H1 (cell line): ENCODE measurements around the gene ABCA1.

Experiments used
- CBX8 ChIP-seq: fragments of 300-800, 300-1000 bp; sonication (generic); IDR thresholded peaks from 2 replicates; pipeline ENCODE4 v1.7.1; 2016; ENCODE audit warnings: low read depth, low read length, borderline replicate concordance
- CTCF ChIP-seq, 3 experiments: IDR thresholded peaks; 1 replicate in 2 of 3; 2 replicates in 1 of 3; pipeline versions ENCODE4 v1.5.1 to v1.6.1; 2011; ENCODE audit warnings: low read length in 3 of 3, mild to moderate bottlenecking in 3 of 3, inconsistent platforms in 2 of 3, low read depth in 1 of 3, moderate library complexity in 1 of 3; ENCODE audit not compliant: insufficient read depth in 1 of 3; ENCODE audit errors: control extremely low read depth in 1 of 3
- EGR1 ChIP-seq: IDR thresholded peaks from 2 replicates; pipeline ENCODE4 v1.6.1; 2011; ENCODE audit warnings: low read depth, low read length, borderline replicate concordance
- EZH2 ChIP-seq: fragments of 200-600 bp; sonication (generic); IDR thresholded peaks from 2 replicates; pipeline ENCODE4 v1.7.1; 2012; ENCODE audit warnings: low read depth, mild to moderate bottlenecking, moderate library complexity, low read length, inconsistent platforms; ENCODE audit not compliant: severe bottlenecking
- GTF2F1 ChIP-seq: IDR thresholded peaks from 2 replicates; pipeline ENCODE4 v1.6.1; 2012; ENCODE audit warnings: low read depth, low read length, improper control_type of control experiment, borderline replicate concordance
- POLR2A ChIP-seq, 2 experiments: IDR thresholded peaks; 1 replicate in 1 of 2; 2 replicates in 1 of 2; pipeline ENCODE4 v1.6.1; 2011; ENCODE audit warnings: low read depth in 2 of 2, low read length in 2 of 2, mild to moderate bottlenecking in 2 of 2; ENCODE audit errors: control extremely low read depth in 1 of 2
- POLR2AphosphoS5 ChIP-seq: IDR thresholded peaks from 2 replicates; pipeline ENCODE4 v1.6.1; 2011; ENCODE audit warnings: low read depth, low read length
- RAD21 ChIP-seq, 2 experiments: IDR thresholded peaks in 1 of 2; conservative IDR thresholded peaks in 1 of 2; 2 replicates each; pipeline ENCODE4 v1.6.1; 2011; ENCODE audit warnings: low read depth in 2 of 2, low read length in 2 of 2, improper control_type of control experiment in 1 of 2, inconsistent platforms in 1 of 2, mild to moderate bottlenecking in 1 of 2, moderate library complexity in 1 of 2
- RNF2 ChIP-seq: fragments of 200-900, 300-1000 bp; sonication (generic); IDR thresholded peaks from 2 replicates; pipeline ENCODE4 v1.7.1; 2016; ENCODE audit warnings: borderline replicate concordance, low read depth, mild to moderate bottlenecking, antibody characterized with exemption, low read length; ENCODE audit not compliant: poor library complexity, severe bottlenecking; ENCODE audit errors: missing control alignments
- TBP ChIP-seq: IDR thresholded peaks from 2 replicates; pipeline ENCODE4 v1.6.1; 2011; ENCODE audit warnings: low read depth, low read length, improper control_type of control experiment

DNA sequence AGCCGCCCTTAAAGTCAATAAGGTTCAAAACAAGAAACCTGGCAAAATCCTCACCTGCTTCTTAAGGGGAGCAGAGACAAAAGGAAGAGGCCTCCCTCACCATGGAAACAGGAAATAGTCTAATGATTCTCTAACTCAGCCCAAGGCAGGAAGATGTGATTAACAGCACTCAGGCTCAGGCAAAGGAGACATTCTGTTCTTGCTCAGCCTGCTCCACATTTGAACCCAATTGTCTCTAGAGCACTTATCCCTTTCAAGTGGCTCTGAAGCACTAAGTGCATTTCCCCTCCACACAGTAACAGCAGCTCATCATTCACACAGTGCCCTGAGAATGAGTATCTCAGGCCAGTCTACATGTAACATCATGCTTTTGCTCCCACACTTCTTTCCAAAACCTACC, 91.7 kb downstream of the ABCA1 start:
- TF ChIP-seq CTCF (IDR thresholded peaks at IDR 0.05; ENCODE audit: control extremely low read depth in 1 of 3, insufficient read depth in 1 of 3, low read depth in 1 of 3, low read length in 3 of 3) = no peak
- no peak for TF ChIP-seq POLR2AphosphoS5
- no peak for TF ChIP-seq POLR2A (IDR thresholded peaks at IDR 0.05; ENCODE audit: control extremely low read depth in 1 of 2, low read depth in 2 of 2, low read length in 2 of 2)
- TF ChIP-seq EZH2 = no peak
- no peak for TF ChIP-seq RNF2
- TF ChIP-seq EGR1 = no peak
- TF ChIP-seq GTF2F1 = no peak
- no peak for TF ChIP-seq CBX8
- TF ChIP-seq TBP = no peak
- no peak for TF ChIP-seq RAD21 (IDR thresholded peaks at IDR 0.05 in 1 of 2, conservative IDR thresholded peaks at IDR 0.05 in 1 of 2; ENCODE audit: low read depth in 2 of 2, low read length in 2 of 2)
